ENCODE data around the gene PCSK1.
A peak's percentile ranks its signal among the peaks of the same experiment; 100 is the strongest.

PCSK1 gene

GRCh38 chr5:96347502-96348292 lies 85.4 kb downstream of the PCSK1 start:
- no peak overlapping the region for H3K4me3 ChIP-seq (ENCODE audit: low read depth in 1 of 2, low read length in 2 of 2)
- H3K9me3 ChIP-seq (ENCODE audit: insufficient read depth, low read length, severe bottlenecking), result no peaks in the 10 kb centered on the region
- DNase-seq (no peak), ATAC-seq (ENCODE audit: insufficient read depth, low read depth) (no peak)
- peaks cover 21% of the 10 kb centered on the region for H3K4me1 ChIP-seq (ENCODE audit: insufficient read depth, low read length)
- H2AFZ ChIP-seq (ENCODE audit: low read depth, low read length), result no peak overlapping the region
- H3K27me3 ChIP-seq (ENCODE audit: insufficient read depth, low read length, poor library complexity), result peaks cover 53% of the 10 kb centered on the region
- no peak overlapping the region for H3K4me2 ChIP-seq (ENCODE audit: insufficient read depth, low read length)
- H3K27ac ChIP-seq (ENCODE audit: low read length), result no peak overlapping the region
- no peaks in the 10 kb centered on the region for H3K36me3 ChIP-seq (ENCODE audit: insufficient read depth, low read length)
- 0 out of 2 replicates have a peak, but pooled peaks cover 4% of the 10 kb centered on the region for H4K20me1 ChIP-seq (ENCODE audit: insufficient read depth, low read length)
- no peaks in the 10 kb centered on the region for H3K79me2 ChIP-seq (ENCODE audit: insufficient read depth, low read length)
- TF ChIP-seq CTCF (IDR thresholded peaks at IDR 0.05; ENCODE audit: borderline replicate concordance, extremely low read depth, low read length, poor library complexity, severe bottlenecking), result no peak
- TF ChIP-seq EZH2 (IDR thresholded peaks at IDR 0.05; ENCODE audit: borderline replicate concordance, low read depth, low read length, severe bottlenecking), result no peak
- H3K9ac ChIP-seq (ENCODE audit: low read depth, low read length), result no peak overlapping the region

GRCh38 chr5:96344678-96345577 lies 88.1 kb downstream of the PCSK1 start:
- Histone ChIP-seq H3K27ac (ENCODE audit: low read length) (no peak overlapping the region), H3K9me3 (ENCODE audit: insufficient read depth, low read length, severe bottlenecking) (no peaks in the 10 kb centered on the region), H3K36me3 (ENCODE audit: insufficient read depth, low read length) (no peaks in the 10 kb centered on the region), H4K20me1 (ENCODE audit: insufficient read depth, low read length) (0 out of 2 replicates have a peak, but pooled peaks cover 4% of the 10 kb centered on the region), H3K4me2 (ENCODE audit: insufficient read depth, low read length) (peak overlapping the region; percentile 33), H3K9ac (ENCODE audit: low read depth, low read length) (no peak overlapping the region), H3K4me3 (ENCODE audit: low read depth in 1 of 2, low read length in 2 of 2) (no peak overlapping the region), H3K27me3 (ENCODE audit: insufficient read depth, low read length, poor library complexity) (peaks cover 43% of the 10 kb centered on the region), H3K79me2 (ENCODE audit: insufficient read depth, low read length) (no peaks in the 10 kb centered on the region), H2AFZ (ENCODE audit: low read depth, low read length) (no peak overlapping the region), H3K4me1 (ENCODE audit: insufficient read depth, low read length) (peaks cover 21% of the 10 kb centered on the region)
- TF ChIP-seq EZH2 (IDR thresholded peaks at IDR 0.05; ENCODE audit: borderline replicate concordance, low read depth, low read length, severe bottlenecking), result no peak
- peak; percentile 75 for TF ChIP-seq CTCF (IDR thresholded peaks at IDR 0.05; ENCODE audit: borderline replicate concordance, extremely low read depth, low read length, poor library complexity, severe bottlenecking)
- peak; percentile 94 for ATAC-seq (ENCODE audit: insufficient read depth, low read depth)
- peak; percentile 20 for DNase-seq

GRCh38 chr5:96343094-96343493 lies 90.0 kb downstream of the PCSK1 start:
- no peaks in the 10 kb centered on the region for H3K79me2 ChIP-seq (ENCODE audit: insufficient read depth, low read length)
- H3K4me2 ChIP-seq (ENCODE audit: insufficient read depth, low read length), result no peak overlapping the region
- no peaks in the 10 kb centered on the region for H3K9me3 ChIP-seq (ENCODE audit: insufficient read depth, low read length, severe bottlenecking)
- H3K4me3 ChIP-seq (ENCODE audit: low read depth in 1 of 2, low read length in 2 of 2), result no peak overlapping the region
- no peak overlapping the region for H3K9ac ChIP-seq (ENCODE audit: low read depth, low read length)
- no peaks in the 10 kb centered on the region for H3K36me3 ChIP-seq (ENCODE audit: insufficient read depth, low read length)
- no peak overlapping the region for H3K27ac ChIP-seq (ENCODE audit: low read length)
- ATAC-seq (ENCODE audit: insufficient read depth, low read depth) (no peak), DNase-seq (no peak)
- peaks cover 29% of the 10 kb centered on the region for H3K27me3 ChIP-seq (ENCODE audit: insufficient read depth, low read length, poor library complexity)
- 0 out of 2 replicates have a peak, but pooled peaks cover 4% of the 10 kb centered on the region for H4K20me1 ChIP-seq (ENCODE audit: insufficient read depth, low read length)
- H2AFZ ChIP-seq (ENCODE audit: low read depth, low read length), result no peak overlapping the region
- no peak for TF ChIP-seq CTCF (IDR thresholded peaks at IDR 0.05; ENCODE audit: borderline replicate concordance, extremely low read depth, low read length, poor library complexity, severe bottlenecking)
- no peak for TF ChIP-seq EZH2 (IDR thresholded peaks at IDR 0.05; ENCODE audit: borderline replicate concordance, low read depth, low read length, severe bottlenecking)
- peaks cover 21% of the 10 kb centered on the region for H3K4me1 ChIP-seq (ENCODE audit: insufficient read depth, low read length)
